Measurements from ENCODE around the gene STYK1. TPM values are rescaled to one million over a fixed set of nuclear protein-coding genes. Genes with fewer than 3 reads are reported as not detected.

The STYK1 gene
- total RNA-seq, 1 donor from 2014 or later, result 0.15 TPM

DNA sequence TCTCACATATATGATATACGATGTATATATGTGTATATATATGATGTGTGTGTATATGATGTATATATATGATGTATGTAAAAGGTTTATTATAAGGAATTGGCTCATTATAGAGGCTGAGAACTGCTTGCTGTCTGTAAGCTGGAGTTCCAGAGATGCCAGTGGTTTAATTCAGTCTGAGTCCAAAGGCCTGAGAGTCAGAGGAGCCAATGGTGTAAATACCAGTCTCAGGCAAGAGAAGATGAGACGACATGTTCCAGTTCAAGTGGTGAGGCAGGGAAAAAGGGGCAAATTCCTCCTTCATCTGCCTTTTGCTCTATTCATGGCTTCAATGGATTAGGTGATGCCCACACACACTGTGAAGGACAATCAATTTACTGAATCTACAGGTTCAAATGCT is 17.1 kb upstream of the STYK1 start:
- no peak for DNase-seq (ENCODE audit: low spot score)
- no peaks in the 10 kb centered on the region for H3K79me2 ChIP-seq (ENCODE audit: low read depth)
- no peaks in the 10 kb centered on the region for H3F3A ChIP-seq (ENCODE audit: low read depth)
- H2AFZ ChIP-seq (replicated peaks), result no peak overlapping the region
- H3K9me3 Mint-ChIP-seq, result no peaks in the 10 kb centered on the region
- no peaks in the 10 kb centered on the region for H3K27me3 ChIP-seq
- H3K4me3 ChIP-seq, result no peak overlapping the region
- no peaks in the 10 kb centered on the region for H3K36me3 ChIP-seq
- no peak overlapping the region for H3K4me3 Mint-ChIP-seq
- H3K4me1 Mint-ChIP-seq, result no peaks in the 10 kb centered on the region
- TF ChIP-seq, protein P1, sequence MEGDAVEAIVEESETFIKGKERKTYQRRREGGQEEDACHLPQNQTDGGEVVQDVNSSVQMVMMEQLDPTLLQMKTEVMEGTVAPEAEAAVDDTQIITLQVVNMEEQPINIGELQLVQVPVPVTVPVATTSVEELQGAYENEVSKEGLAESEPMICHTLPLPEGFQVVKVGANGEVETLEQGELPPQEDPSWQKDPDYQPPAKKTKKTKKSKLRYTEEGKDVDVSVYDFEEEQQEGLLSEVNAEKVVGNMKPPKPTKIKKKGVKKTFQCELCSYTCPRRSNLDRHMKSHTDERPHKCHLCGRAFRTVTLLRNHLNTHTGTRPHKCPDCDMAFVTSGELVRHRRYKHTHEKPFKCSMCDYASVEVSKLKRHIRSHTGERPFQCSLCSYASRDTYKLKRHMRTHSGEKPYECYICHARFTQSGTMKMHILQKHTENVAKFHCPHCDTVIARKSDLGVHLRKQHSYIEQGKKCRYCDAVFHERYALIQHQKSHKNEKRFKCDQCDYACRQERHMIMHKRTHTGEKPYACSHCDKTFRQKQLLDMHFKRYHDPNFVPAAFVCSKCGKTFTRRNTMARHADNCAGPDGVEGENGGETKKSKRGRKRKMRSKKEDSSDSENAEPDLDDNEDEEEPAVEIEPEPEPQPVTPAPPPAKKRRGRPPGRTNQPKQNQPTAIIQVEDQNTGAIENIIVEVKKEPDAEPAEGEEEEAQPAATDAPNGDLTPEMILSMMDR (IDR thresholded peaks at IDR 0.05), result no peak
- TF ChIP-seq EZH2phosphoT487 (IDR thresholded peaks at IDR 0.05) (no peak), EZH2 (IDR thresholded peaks at IDR 0.05) (no peak)
- H3K9ac ChIP-seq, result no peak overlapping the region
- no peaks in the 10 kb centered on the region for H3K27me3 Mint-ChIP-seq (ENCODE audit: insufficient read depth, low read depth)
- H3K36me3 Mint-ChIP-seq, result peaks cover under 1% of the 10 kb centered on the region
- no peaks in the 10 kb centered on the region for H3K4me1 ChIP-seq
- H4K20me1 ChIP-seq (ENCODE audit: low read depth), result no peaks in the 10 kb centered on the region
- H3K4me2 ChIP-seq, result no peak overlapping the region
- H3K27ac Mint-ChIP-seq, result no peak overlapping the region
- no peak overlapping the region for H3K27ac ChIP-seq
- no peaks in the 10 kb centered on the region for H3K9me3 ChIP-seq (ENCODE audit: low read depth)

DNA sequence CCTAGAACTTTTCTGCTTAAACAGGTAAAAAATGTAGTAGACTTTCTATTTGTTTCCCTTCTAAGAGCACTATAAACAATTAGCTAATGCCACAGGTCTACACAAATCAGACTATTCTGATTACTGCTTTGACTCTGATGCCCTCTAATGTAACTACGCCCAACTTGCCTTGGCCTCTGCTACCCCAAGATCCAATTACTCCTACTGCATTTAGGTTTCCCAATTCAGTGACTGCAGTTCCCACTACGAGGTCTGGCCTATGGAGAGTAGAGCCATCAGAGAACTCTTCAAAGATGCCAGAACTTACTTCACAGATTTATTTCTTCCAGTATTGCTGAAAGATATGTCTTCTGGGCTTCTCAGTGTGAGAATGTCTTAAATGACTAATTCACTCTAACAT is 15.3 kb upstream of the STYK1 start:
- H3K4me1 Mint-ChIP-seq, result no peaks in the 10 kb centered on the region
- H3K4me1 ChIP-seq, result no peaks in the 10 kb centered on the region
- no peaks in the 10 kb centered on the region for H3K9me3 ChIP-seq (ENCODE audit: low read depth)
- no peak for TF ChIP-seq EZH2phosphoT487 (IDR thresholded peaks at IDR 0.05)
- TF ChIP-seq EZH2 (IDR thresholded peaks at IDR 0.05), result no peak
- TF ChIP-seq, protein P1 (IDR thresholded peaks at IDR 0.05), result no peak
- no peak for DNase-seq (ENCODE audit: low spot score)
- no peaks in the 10 kb centered on the region for H4K20me1 ChIP-seq (ENCODE audit: low read depth)
- H3K27me3 Mint-ChIP-seq (ENCODE audit: insufficient read depth, low read depth), result peaks cover 4% of the 10 kb centered on the region
- H3K4me2 ChIP-seq, result no peak overlapping the region
- H3K27ac ChIP-seq, result no peak overlapping the region
- no peaks in the 10 kb centered on the region for H3K9me3 Mint-ChIP-seq
- no peaks in the 10 kb centered on the region for H3F3A ChIP-seq (ENCODE audit: low read depth)
- no peak overlapping the region for H3K9ac ChIP-seq
- no peak overlapping the region for H3K4me3 ChIP-seq
- no peak overlapping the region for H2AFZ ChIP-seq (replicated peaks)
- H3K27ac Mint-ChIP-seq, result no peak overlapping the region
- H3K36me3 ChIP-seq, result no peaks in the 10 kb centered on the region
- H3K79me2 ChIP-seq (ENCODE audit: low read depth), result no peaks in the 10 kb centered on the region
- no peaks in the 10 kb centered on the region for H3K27me3 ChIP-seq
- H3K36me3 Mint-ChIP-seq, result no peaks in the 10 kb centered on the region
- H3K4me3 Mint-ChIP-seq, result no peak overlapping the region

DNA sequence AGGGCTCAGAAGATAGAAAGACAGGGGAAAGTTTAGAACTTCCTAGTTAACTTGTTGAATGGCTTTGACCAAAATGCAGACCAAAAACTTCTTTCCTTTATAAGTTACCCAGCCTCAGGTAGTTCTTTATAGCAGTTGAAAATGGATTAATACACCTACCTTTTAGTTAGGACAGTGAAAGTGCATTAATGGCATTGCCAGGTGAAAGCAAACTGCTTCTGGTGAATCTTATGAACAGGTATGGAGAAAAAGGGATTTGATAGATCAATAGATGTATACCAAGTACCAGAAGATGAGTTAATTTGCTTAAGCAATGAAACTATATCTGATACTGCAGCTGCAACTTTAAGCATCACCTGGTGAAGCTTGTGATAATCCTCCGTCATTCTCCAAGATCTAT is 14.2 kb upstream of the STYK1 start:
- Mint-ChIP-seq H3K27ac (no peak overlapping the region), H3K4me1 (no peaks in the 10 kb centered on the region), H3K4me3 (no peak overlapping the region), H3K36me3 (no peaks in the 10 kb centered on the region), H3K27me3 (ENCODE audit: insufficient read depth, low read depth) (peaks cover 4% of the 10 kb centered on the region), H3K9me3 (no peaks in the 10 kb centered on the region)
- no peak overlapping the region for H3K4me2 ChIP-seq
- H3K9ac ChIP-seq, result no peak overlapping the region
- H3K9me3 ChIP-seq (ENCODE audit: low read depth), result no peaks in the 10 kb centered on the region
- no peaks in the 10 kb centered on the region for H3K79me2 ChIP-seq (ENCODE audit: low read depth)
- no peak overlapping the region for H3K27ac ChIP-seq
- H3K4me3 ChIP-seq, result no peak overlapping the region
- no peaks in the 10 kb centered on the region for H4K20me1 ChIP-seq (ENCODE audit: low read depth)
- H2AFZ ChIP-seq (replicated peaks), result no peak overlapping the region
- no peaks in the 10 kb centered on the region for H3K27me3 ChIP-seq
- H3F3A ChIP-seq (ENCODE audit: low read depth), result no peaks in the 10 kb centered on the region
- H3K36me3 ChIP-seq, result no peaks in the 10 kb centered on the region
- DNase-seq (ENCODE audit: low spot score), result no peak
- TF ChIP-seq, protein P1 (IDR thresholded peaks at IDR 0.05), result no peak
- no peak for TF ChIP-seq EZH2phosphoT487 (IDR thresholded peaks at IDR 0.05)
- TF ChIP-seq EZH2 (IDR thresholded peaks at IDR 0.05), result no peak
- H3K4me1 ChIP-seq, result no peaks in the 10 kb centered on the region
